Colonic mucosa (tissue), 4 donors: ENCODE results near the gene NKAIN2. TPM values are rescaled to one million over a fixed set of nuclear protein-coding genes. Genes with fewer than 3 reads are reported as not detected.

Experiments used
- DNase-seq: peaks from one replicate; pipeline ENCODE4 v3.0.0-alpha.2; 2020
- H3K27ac ChIP-seq: fragments of 200-600 bp; one replicate; pipeline ENCODE4 v1.8.0; 2021
- H3K27me3 ChIP-seq: fragments of 200-600 bp; one replicate; pipeline ENCODE4 v1.8.0; 2021
- H3K36me3 ChIP-seq: fragments of 200-600 bp; one replicate; pipeline ENCODE4 v1.8.0; 2021
- H3K4me1 ChIP-seq: fragments of 200-600 bp; one replicate; pipeline ENCODE4 v1.8.0; 2021; ENCODE audit warnings: mild to moderate bottlenecking
- H3K4me3 ChIP-seq: fragments of 200-600 bp; one replicate; pipeline ENCODE4 v1.8.0; 2021
- H3K9ac ChIP-seq, 2 donors: one replicate each; pipeline ENCODE4 v1.7.0; 2013; ENCODE audit warnings: control low read depth in 2 of 2, low read depth in 2 of 2, low read length in 2 of 2
- H3K9me3 ChIP-seq: fragments of 200-600 bp; one replicate; pipeline ENCODE4 v1.8.0; 2021
- CTCF ChIP-seq: fragments of 200-600 bp; IDR thresholded peaks from one replicate; pipeline ENCODE4 v1.8.0; 2022; ENCODE audit warnings: antibody characterized with exemption, mild to moderate bottlenecking
- intact Hi-C: fragments of 100-400 bp; cut with DNase I; formaldehyde crosslinking; loops from one replicate; pipeline ENCODE4 v1.14.1; 2022
- total RNA-seq, 2 donors: library from RNA; stranded (reverse); fragmentation: NEBNext Ultra II Directional in 1 of 2; extraction: Animal tissue kit (Norgen Biotek cat#: 25700) in 1 of 2; gene quantifications; one replicate each; pipeline ENCODE4 v1.2.1, GENCODE V29; 2021
- donor health status: healthy.
- donor health status: DM: no; HTN: no; CAD: no.
- donor health status: DM: no; HTN: no; CAD: no.

Gene NKAIN2
- total RNA-seq, 2 donors from 2014 or later, result 0.21 TPM; not detected in 1

- DNase-seq, result no peak
- Histone ChIP-seq H3K27me3 (no peaks in the 10 kb centered on the region), H3K9me3 (no peaks in the 10 kb centered on the region), H3K27ac (no peak overlapping the region), H3K9ac (no peak overlapping the region), H3K36me3 (no peaks in the 10 kb centered on the region), H3K4me1 (no peaks in the 10 kb centered on the region), H3K4me3 (no peak overlapping the region)
- TF ChIP-seq CTCF, result no peak
- intact Hi-C loops, result no loop called here
Measured at GRCh38 chr6:124661097-124661661, 857.5 kb downstream of the NKAIN2 start.

GRCh38 chr6:124668028-124668427 is 864.4 kb downstream of the NKAIN2 start:
- H3K9ac ChIP-seq, result no peak overlapping the region
- no peak for TF ChIP-seq CTCF
- H3K9me3 ChIP-seq, result no peaks in the 10 kb centered on the region
- intact Hi-C loops, result no loop called here
- no peaks in the 10 kb centered on the region for H3K36me3 ChIP-seq
- H3K27ac ChIP-seq, result no peak overlapping the region
- no peak overlapping the region for H3K4me3 ChIP-seq
- no peak for DNase-seq
- H3K4me1 ChIP-seq, result no peaks in the 10 kb centered on the region
- H3K27me3 ChIP-seq, result no peaks in the 10 kb centered on the region

- Histone ChIP-seq H3K27me3 (no peaks in the 10 kb centered on the region), H3K9me3 (no peaks in the 10 kb centered on the region), H3K9ac (no peak overlapping the region), H3K4me3 (no peak overlapping the region), H3K4me1 (no peaks in the 10 kb centered on the region), H3K27ac (no peak overlapping the region), H3K36me3 (no peaks in the 10 kb centered on the region)
- no peak for TF ChIP-seq CTCF
- intact Hi-C loops, result no loop called here
- no peak for DNase-seq
Measured at GRCh38 chr6:124669713-124670480, 866.2 kb downstream of the NKAIN2 start.

GRCh38 chr6:124670801-124671200 is 867.1 kb downstream of the NKAIN2 start:
- H3K9ac ChIP-seq, result no peak overlapping the region

GRCh38 chr6:124671324-124671723 is 867.7 kb downstream of the NKAIN2 start:
- TF ChIP-seq CTCF, result no peak
- no peak for DNase-seq
- intact Hi-C loops, result no loop called here

More at GRCh38 chr6:124670801-124671200, 867.1 kb downstream of the NKAIN2 start:
- Histone ChIP-seq H3K9me3 (no peaks in the 10 kb centered on the region), H3K4me1 (no peaks in the 10 kb centered on the region), H3K36me3 (no peaks in the 10 kb centered on the region), H3K4me3 (no peak overlapping the region), H3K27ac (no peak overlapping the region), H3K27me3 (no peaks in the 10 kb centered on the region)
- no peak for TF ChIP-seq CTCF
- intact Hi-C loops, result no loop called here
- no peak for DNase-seq

More at GRCh38 chr6:124671324-124671723, 867.7 kb downstream of the NKAIN2 start:
- Histone ChIP-seq H3K9me3 (no peaks in the 10 kb centered on the region), H3K36me3 (no peaks in the 10 kb centered on the region), H3K27ac (no peak overlapping the region), H3K4me1 (no peaks in the 10 kb centered on the region), H3K4me3 (no peak overlapping the region), H3K9ac (no peak overlapping the region), H3K27me3 (no peaks in the 10 kb centered on the region)
